ENCODE results near the gene TBX2. TPM values are rescaled to one million over a fixed set of nuclear protein-coding genes. Genes with fewer than 3 reads are reported as not detected.
A peak's percentile ranks its signal among the peaks of the same experiment; 100 is the strongest.

Gene TBX2
- total and polyA plus RNA-seq, 2 of the 13 experiments (the other 11 are each of a cell fraction or from before 2014, with no cell fraction given), result 2.8 to 15.3 TPM

GRCh38 chr17:61406971-61407911 is 7.6 kb downstream of the TBX2 start (continued):
- TF ChIP-seq REST (IDR thresholded peaks at IDR 0.05; ENCODE audit: borderline replicate concordance in 1 of 2, low read depth in 1 of 2, low read length in 2 of 2) (no peak), ZNF296 (CRISPR knock-in tag; conservative IDR thresholded peaks at IDR 0.05) (no peak), HMGA1 (CRISPR knock-in tag; conservative IDR thresholded peaks at IDR 0.05) (no peak), MBD4 (IDR thresholded peaks at IDR 0.05; ENCODE audit: borderline replicate concordance, low read length) (no peak), MBNL3 (CRISPR knock-in tag; conservative IDR thresholded peaks at IDR 0.05) (no peak), CC2D1A (CRISPR knock-in tag; IDR thresholded peaks at IDR 0.05) (no peak), KDM1A (CRISPR knock-in tag; IDR thresholded peaks at IDR 0.05) (no peak), NRL (CRISPR knock-in tag; IDR thresholded peaks at IDR 0.05; ENCODE audit: borderline replicate concordance) (0 out of 2 replicates have a peak, but pooled peaks have one; percentile 11), SKI (IDR thresholded peaks at IDR 0.05; ENCODE audit: partially characterized antibody) (no peak), MAFG (CRISPR knock-in tag; IDR thresholded peaks at IDR 0.05) (no peak), RFX1 (IDR thresholded peaks at IDR 0.05) (no peak), TBP (CRISPR knock-in tag; IDR thresholded peaks at IDR 0.05) (no peak), ZNF274 (CRISPR knock-in tag; IDR thresholded peaks at IDR 0.05) (no peak), ZNF329 (CRISPR knock-in tag; IDR thresholded peaks at IDR 0.05; ENCODE audit: low read depth) (no peak), ETV5 (CRISPR knock-in tag; IDR thresholded peaks at IDR 0.05; ENCODE audit: borderline replicate concordance) (no peak), ZBTB8A (CRISPR knock-in tag; IDR thresholded peaks at IDR 0.05; ENCODE audit: borderline replicate concordance, low read depth) (no peak), TEAD2 (CRISPR knock-in tag; IDR thresholded peaks at IDR 0.05) (no peak), ZNF512B (CRISPR knock-in tag; IDR thresholded peaks at IDR 0.05; ENCODE audit: borderline replicate concordance) (no peak), FUBP1 (CRISPR knock-in tag; IDR thresholded peaks at IDR 0.05; ENCODE audit: borderline replicate concordance) (no peak), ARNT2 (CRISPR knock-in tag; IDR thresholded peaks at IDR 0.05; ENCODE audit: low read depth) (no peak)
